HG03469 (cell line): ENCODE measurements around the gene NDUFS4.
"Not testable (repeated sequence)": the region's sequence is repeated elsewhere in the genome, so short reads cannot be mapped to it uniquely, and the experiment has no call there.

Experiments
- ATAC-seq: cut with Tn5 transposase; IDR thresholded peaks from one replicate; pipeline ENCODE4 v1.9.1; 2021; ENCODE audit warnings: mild to moderate bottlenecking, moderate library complexity, moderate number of reproducible peaks; ENCODE audit not compliant: unreplicated experiment

The NDUFS4 gene

GRCh38 chr5:53571403-53571802, 11.0 kb downstream of the NDUFS4 start:
- no peak for ATAC-seq

GRCh38 chr5:53575101-53575500, 14.7 kb downstream of the NDUFS4 start:
- ATAC-seq = no peak

GRCh38 chr5:53575831-53576230, 15.4 kb downstream of the NDUFS4 start:
- no peak for ATAC-seq

- no peak for ATAC-seq
These were observed 16.2 kb downstream of the NDUFS4 start for GRCh38 chr5:53576674-53577073.

GRCh38 chr5:53578854-53579253, 18.4 kb downstream of the NDUFS4 start:
- no peak for ATAC-seq

- no peak for ATAC-seq
These were observed 20.1 kb downstream of the NDUFS4 start for GRCh38 chr5:53580547-53580946.

- ATAC-seq = no peak
These were observed 21.8 kb downstream of the NDUFS4 start for GRCh38 chr5:53582225-53582624.

- ATAC-seq = no peak
These were observed 30.3 kb downstream of the NDUFS4 start for GRCh38 chr5:53590759-53591158.

- no peak for ATAC-seq
These were observed 34.0 kb downstream of the NDUFS4 start for GRCh38 chr5:53594419-53594818.

GRCh38 chr5:53597894-53598293, 37.5 kb downstream of the NDUFS4 start:
- no peak for ATAC-seq

GRCh38 chr5:53601570-53601969, 41.1 kb downstream of the NDUFS4 start:
- no peak for ATAC-seq

- ATAC-seq = no peak
These were observed 42.7 kb downstream of the NDUFS4 start for GRCh38 chr5:53603009-53603687.

GRCh38 chr5:53604309-53604708, 43.9 kb downstream of the NDUFS4 start:
- ATAC-seq = no peak

GRCh38 chr5:53607886-53608285, 47.4 kb downstream of the NDUFS4 start:
- ATAC-seq = no peak

GRCh38 chr5:53608897-53609296, 48.5 kb downstream of the NDUFS4 start:
- not testable (repeated sequence) for ATAC-seq

GRCh38 chr5:53613061-53613460, 52.6 kb downstream of the NDUFS4 start:
- ATAC-seq = no peak

- ATAC-seq = no peak
These were observed 53.1 kb downstream of the NDUFS4 start for GRCh38 chr5:53613536-53613935.

GRCh38 chr5:53614376-53614885, 54.0 kb downstream of the NDUFS4 start:
- ATAC-seq = no peak

- no peak for ATAC-seq
These were observed 56.6 kb downstream of the NDUFS4 start for GRCh38 chr5:53616939-53617549.

GRCh38 chr5:53631251-53631650, 70.8 kb downstream of the NDUFS4 start:
- no peak for ATAC-seq

GRCh38 chr5:53642061-53642460, 81.6 kb downstream of the NDUFS4 start:
- no peak for ATAC-seq

- no peak for ATAC-seq
These were observed 83.0 kb downstream of the NDUFS4 start for GRCh38 chr5:53643445-53643844.

- ATAC-seq = no peak
These were observed 84.6 kb downstream of the NDUFS4 start for GRCh38 chr5:53645078-53645477.
